ENCODE results near the gene HSBP1L1.

Gene HSBP1L1

GRCh38 chr18:79960921-79961526, 3.4 kb upstream of the HSBP1L1 start:
- no peak for DNase-seq (ENCODE audit: low read depth, low spot score)

- DNase-seq (ENCODE audit: low read depth, low spot score), result no peak
These were observed 2.7 kb upstream of the HSBP1L1 start for GRCh38 chr18:79961527-79962291.

DNA sequence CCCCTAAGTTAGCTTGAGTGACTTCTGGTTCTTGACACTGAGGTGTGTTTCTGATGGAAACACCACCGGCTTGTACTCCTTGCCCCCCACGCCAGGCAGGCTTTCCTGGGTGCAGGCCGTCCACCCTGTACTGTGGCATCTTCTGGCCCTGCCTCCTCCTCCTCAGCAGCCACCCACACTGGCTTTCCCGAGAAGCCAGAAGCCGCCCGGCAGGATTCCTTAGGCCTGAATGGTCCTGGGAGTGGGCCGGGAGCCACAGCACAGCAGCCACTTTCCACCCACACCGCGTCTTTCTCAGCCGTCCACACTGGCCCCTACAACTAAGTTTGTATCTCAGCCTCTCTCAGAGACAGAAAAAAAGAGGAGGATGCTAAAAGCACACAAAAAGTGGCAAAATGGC, 2.1 kb upstream of the HSBP1L1 start:
- no peak for DNase-seq (ENCODE audit: low read depth, low spot score)

DNA sequence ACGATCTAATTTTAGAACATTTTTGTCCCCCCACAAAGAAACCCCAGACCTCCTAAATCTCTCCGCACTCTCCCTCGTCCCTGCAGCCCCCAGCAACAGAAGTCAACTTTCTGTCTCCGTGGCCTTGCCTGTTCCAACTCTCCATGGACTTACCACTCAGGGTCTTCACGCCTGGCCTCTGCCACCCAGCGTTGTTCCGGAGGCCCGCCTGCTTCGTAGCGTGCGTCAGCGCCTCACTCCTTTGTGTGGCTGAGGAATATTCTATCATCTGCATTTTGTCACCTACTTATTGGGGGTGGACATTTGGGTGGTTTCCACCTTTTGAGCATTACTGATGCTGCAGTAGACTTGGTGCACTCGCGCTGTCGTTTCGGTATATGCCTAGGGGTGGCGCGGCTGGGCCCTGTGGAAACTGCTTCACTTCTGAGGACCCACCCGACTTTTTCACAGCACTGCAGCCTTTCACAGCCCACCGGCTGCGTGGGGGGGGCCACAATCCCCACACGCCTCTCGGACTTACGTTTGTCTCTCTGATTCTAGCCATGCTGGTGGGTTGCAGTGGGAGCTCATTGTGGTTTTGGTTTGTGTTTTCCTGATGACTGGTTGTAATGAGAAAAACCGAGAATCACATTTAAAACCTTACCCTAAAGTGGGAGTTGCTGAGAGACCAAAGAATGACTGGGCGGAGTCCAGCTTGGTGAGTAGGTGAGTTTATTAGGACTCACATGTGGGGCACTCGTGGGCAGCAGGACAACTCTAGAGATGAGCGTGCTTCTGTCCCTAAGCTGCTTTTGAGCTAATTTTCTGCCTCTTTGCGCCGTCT, 1.4 kb upstream of the HSBP1L1 start:
- no peak for DNase-seq (ENCODE audit: low read depth, low spot score)

GRCh38 chr18:79963658-79964329, 649 bp upstream of the HSBP1L1 start:
- DNase-seq (ENCODE audit: low read depth, low spot score), result no peak

DNA sequence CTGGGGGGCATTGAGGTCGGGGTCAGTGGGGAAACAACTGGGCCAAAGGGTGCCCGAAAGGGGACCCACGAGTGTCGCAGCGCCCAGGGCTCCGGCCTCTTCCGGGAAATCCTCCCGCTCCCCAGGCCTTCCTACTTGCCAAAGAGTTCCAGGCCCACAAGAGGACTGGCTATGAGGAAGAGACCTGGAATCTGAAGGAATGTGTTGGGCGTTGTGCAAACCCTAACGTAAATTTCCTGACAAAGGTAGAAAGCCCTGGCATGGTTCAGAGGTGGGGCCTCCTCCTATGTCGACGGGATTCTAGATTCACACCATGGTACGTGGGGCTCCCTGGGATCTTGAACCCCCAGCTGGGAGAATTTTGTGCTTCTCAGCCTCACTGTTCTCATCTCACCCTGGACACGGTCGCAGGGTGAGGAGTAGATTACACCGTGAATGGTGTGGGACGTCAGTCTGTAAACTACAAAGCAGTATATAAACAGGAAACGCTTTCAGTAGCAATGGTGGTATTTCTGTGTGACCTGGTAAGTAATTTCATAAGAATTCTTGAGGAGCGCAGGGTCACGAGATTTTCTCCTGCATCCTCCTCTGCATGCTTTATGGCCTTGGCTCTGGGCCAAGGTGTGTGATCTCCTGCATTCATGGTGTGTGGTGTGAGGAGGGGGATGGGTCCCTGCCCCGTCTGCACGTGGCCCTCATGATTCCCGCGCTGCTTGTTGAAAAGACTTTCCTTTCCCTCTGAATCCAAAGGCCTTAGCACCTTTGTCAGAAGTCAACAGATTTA, 868 bp downstream of the HSBP1L1 start:
- DNase-seq (ENCODE audit: low read depth, low spot score), result no peak

DNA sequence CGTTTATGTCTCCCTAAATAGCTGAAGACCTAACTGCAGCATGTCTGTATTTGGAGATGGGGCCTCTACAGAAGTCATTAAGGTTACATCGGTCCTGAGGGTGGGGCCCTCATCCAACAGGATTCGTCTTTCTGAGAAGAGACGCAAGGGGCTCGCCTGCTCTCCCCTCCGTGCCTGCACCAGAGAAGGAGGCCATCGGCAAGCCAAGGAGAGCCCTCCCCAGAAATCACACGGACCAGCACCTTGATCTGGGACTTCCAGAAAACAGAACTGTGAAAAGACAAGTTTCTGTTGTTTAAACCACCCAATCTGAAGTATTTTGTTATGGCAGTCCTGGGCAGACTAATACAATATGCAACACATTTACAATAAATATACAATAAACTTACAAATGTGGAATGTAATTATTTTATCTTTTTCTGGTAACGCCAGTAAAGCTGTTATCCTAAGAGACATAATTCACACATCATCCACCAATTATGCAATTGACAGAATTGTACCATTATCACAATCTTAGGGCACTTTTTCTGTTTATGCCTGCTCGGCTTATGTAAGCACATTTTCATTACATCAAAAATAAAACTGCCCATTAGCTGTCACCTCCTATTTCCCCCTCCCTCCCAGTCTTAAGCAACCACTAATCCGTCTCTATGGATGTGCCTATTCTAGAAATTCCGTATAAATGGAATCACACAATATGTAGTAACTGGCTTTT, 6.1 kb downstream of the HSBP1L1 start:
- DNase-seq (ENCODE audit: low read depth, low spot score), result no peak

GRCh38 chr18:79971211-79971952, 6.9 kb downstream of the HSBP1L1 start:
- DNase-seq (ENCODE audit: low read depth, low spot score), result no peak

- no peak for DNase-seq (ENCODE audit: low read depth, low spot score)
These were observed 7.5 kb downstream of the HSBP1L1 start for GRCh38 chr18:79971986-79972385.

- DNase-seq (ENCODE audit: low read depth, low spot score), result no peak
These were observed 8.3 kb downstream of the HSBP1L1 start for GRCh38 chr18:79972720-79973119.

DNA sequence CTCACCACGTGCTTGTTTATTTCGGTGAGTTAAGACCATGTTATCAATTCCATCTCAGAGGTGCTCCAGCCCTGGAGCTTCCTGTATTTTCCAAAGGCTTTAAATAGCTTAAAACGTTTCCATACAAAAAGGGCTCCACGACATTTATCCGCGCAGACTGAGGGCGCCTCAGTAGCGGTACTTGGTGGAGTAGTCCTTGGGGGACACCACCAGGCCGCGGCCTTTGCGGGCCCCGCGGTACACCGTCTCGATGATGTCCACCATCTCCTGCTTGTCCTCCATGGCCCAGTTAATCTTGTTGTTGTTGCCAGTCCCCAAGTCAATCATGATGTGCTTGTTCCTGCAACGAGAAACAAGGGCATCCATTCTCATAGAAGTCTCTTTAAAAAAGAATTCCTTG, 9.1 kb downstream of the HSBP1L1 start:
- no peak for DNase-seq (ENCODE audit: low read depth, low spot score)

DNA sequence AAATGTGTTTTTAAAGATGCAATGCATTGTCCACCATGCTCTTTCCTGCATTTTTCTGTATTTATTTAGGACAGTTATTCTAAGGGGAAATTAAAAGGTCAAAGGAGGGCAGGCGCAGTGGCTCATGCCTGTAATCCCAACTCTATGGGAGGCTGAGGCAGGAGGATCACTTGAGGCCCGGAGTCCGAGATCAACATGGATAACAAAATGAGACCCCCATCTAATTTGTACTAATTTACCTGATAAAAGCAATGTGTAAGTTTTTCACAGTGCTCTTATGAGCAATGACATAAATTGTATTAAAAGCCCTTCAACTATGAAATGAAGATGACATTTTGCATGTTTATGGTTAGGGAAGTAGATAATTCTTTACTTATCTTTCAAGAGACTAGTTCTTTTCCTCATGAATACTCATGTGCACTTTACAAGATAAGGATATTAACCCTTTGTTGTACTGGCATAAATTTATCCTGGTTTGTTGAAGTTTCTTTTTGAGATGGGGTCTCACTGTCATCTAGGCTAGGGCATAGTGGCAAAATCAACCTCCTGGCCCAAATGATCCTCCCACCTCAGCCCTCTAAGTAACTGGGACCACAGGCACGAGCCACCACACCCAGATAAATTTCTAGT, 9.7 kb downstream of the HSBP1L1 start:
- no peak for DNase-seq (ENCODE audit: low read depth, low spot score)

GRCh38 chr18:79975043-79975442, 10.6 kb downstream of the HSBP1L1 start:
- DNase-seq (ENCODE audit: low read depth, low spot score), result no peak

DNA sequence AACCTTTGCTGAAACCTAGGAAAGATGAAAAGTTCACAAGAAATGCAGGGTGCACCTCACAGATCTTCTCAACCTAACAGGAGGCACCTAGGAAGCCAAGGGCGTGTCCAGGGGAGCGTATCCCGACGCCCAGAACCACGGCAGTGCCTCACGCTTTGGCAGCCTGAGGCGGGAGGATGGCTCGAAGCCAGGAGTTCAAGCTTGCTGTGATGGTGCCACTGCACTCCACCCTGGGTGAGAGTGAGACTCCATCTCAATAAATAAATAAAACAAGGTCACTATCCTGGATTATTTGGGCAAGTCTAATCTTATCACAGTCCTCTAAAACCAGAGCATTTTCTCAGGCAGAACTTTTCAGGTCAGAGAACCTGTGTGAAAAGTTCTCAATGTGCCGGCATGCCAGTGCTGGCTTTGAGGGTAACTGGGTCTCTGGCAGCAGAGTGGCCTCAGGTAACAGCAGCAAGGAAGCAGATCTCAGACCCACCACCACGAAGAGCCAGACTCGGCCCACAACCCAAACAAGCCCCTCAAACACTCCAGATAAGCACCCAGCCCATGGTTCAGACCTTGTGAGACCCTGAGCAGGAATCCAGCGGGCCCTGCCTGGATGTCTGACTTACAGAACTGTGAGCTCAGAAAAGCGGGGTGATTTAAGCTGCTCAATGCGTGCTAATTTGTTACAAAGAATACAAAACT, 11.7 kb downstream of the HSBP1L1 start:
- no peak for DNase-seq (ENCODE audit: low read depth, low spot score)

GRCh38 chr18:79979843-79980242, 15.4 kb downstream of the HSBP1L1 start:
- DNase-seq (ENCODE audit: low read depth, low spot score), result no peak

GRCh38 chr18:79980585-79980984, 16.1 kb downstream of the HSBP1L1 start:
- DNase-seq (ENCODE audit: low read depth, low spot score), result no peak

DNA sequence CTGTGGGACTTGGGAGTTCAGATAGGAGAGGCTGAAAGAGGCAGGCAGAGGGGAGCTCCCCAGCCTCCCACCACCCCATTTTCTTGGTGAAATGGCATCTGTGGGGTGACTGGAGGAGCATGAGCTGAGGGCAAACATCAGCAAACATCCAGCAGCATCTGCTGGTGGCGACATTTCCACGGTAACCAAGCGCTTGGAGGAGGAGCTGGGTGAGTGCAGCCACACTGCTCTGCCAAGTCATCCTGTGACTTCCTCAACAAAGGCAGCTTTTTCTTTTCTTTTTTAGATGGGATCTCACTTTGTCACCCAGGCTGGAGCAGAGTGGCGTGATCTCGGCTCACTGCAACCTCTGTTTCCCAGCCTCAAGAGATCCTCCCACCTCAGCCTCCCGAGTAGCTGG, 18.3 kb downstream of the HSBP1L1 start:
- no peak for DNase-seq (ENCODE audit: low read depth, low spot score)

- DNase-seq (ENCODE audit: low read depth, low spot score), result no peak
These were observed 18.8 kb downstream of the HSBP1L1 start for GRCh38 chr18:79983253-79983652.

DNA sequence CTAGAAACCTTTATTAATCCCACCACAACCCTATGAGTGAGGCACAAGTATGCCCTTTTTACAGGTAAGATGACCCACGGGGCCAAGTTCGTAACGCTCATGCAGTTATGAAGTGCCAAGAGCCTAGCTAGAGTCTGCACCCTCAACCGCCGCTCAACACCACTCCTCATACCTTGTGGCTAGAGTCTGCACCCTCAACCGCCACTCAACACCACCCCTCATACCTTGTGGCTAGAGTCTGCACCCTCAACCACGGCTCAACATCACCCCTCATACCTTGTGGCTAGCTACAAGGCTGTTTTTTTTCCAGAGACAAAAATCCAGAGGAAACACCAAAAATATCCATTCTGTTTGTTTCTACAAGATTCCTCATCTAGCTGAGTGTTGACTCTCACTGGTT, 19.4 kb downstream of the HSBP1L1 start:
- DNase-seq (ENCODE audit: low read depth, low spot score), result no peak

Measured in activated naive CD8-positive, alpha-beta T cell treated with anti-CD3 and anti-CD28 coated beads, Interleukin-2, amount 50 U/mL, for 16 hours (primary cell).